Measurements from ENCODE around the gene RCN1. TPM values are rescaled to one million over a fixed set of nuclear protein-coding genes. Genes with fewer than 3 reads are reported as not detected.

Gene RCN1
- 10 to 100 TPM; 15.0 to 34.9 (median 20.0) TPM for total RNA-seq

GRCh38 chr11:32090545-32091370 is at the start of gene RCN1:
TSS of gene RCN1 (plus strand) at chr11:32091074. CDS start at chr11:32091197, 123 bp downstream.
- 27 to 32% methylated on average over 7 to 11 of the region's 79 CpGs for WGBS, 2 donors
- no peak for DNase-seq
- peak within 1 kb of the TSS; percentile 80 to 93 (median 82) for H3K27ac ChIP-seq
- no peaks in the 10 kb centered on the region for H3K27me3 ChIP-seq
- TF ChIP-seq POLR2A (IDR thresholded peaks at IDR 0.05) (peak in 1 of 4 donors; percentile 33), CTCF (IDR thresholded peaks at IDR 0.05) (no peak)
- no peaks in the 10 kb centered on the region for H3K9me3 ChIP-seq
- H3K36me3 ChIP-seq: no peaks in the 10 kb centered on the region
- peaks cover 9 to 48% (median 15%) of the 10 kb centered on the region in 3 donors for H3K4me1 ChIP-seq
- H3K4me3 ChIP-seq: peak within 1 kb of the TSS; percentile 62 to 96 (median 78)
- intact Hi-C loops (cut with DNase I): no loop called here

DNA sequence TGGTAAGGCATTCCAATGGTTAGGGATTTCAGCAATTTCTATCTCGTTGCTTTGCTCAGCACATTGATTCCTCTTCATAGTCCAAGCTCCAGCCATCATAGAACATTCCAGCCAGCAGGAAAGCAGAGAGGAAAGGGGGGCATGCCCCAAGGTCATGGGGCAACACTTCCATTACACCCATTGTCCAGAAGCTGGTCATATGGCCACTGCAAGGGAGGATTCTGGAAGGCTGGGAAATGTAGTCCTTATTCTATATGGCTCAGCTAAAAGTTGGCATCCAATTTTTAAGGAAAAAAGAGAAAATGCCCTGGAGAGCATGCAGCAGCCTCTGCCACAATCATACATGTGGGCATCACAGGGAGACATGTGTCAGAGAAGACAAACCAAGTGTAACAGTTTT is 47.1 kb upstream of the RCN1 start:
- 29 to 46% methylated on average over 1 of the region's 1 CpG for WGBS, 2 donors
- H3K27me3 ChIP-seq: peaks cover 0 to 13% (median 0%) of the 10 kb centered on the region in 4 donors
- H3K9me3 ChIP-seq: no peaks in the 10 kb centered on the region
- no peak for TF ChIP-seq CTCF (IDR thresholded peaks at IDR 0.05)
- TF ChIP-seq POLR2A (IDR thresholded peaks at IDR 0.05): no peak
- no peak for DNase-seq
- H3K4me3 ChIP-seq: no peak overlapping the region
- intact Hi-C loops (cut with DNase I): no loop called here
- H3K27ac ChIP-seq: no peak overlapping the region
- H3K4me1 ChIP-seq: no peaks in the 10 kb centered on the region
- no peaks in the 10 kb centered on the region for H3K36me3 ChIP-seq

- no peaks in the 10 kb centered on the region for H3K4me1 ChIP-seq
- H3K36me3 ChIP-seq: no peaks in the 10 kb centered on the region
- H3K27ac ChIP-seq: no peak overlapping the region
- intact Hi-C loops (cut with DNase I): no loop called here
- DNase-seq: no peak
- peaks cover 0 to 13% (median 0%) of the 10 kb centered on the region in 4 donors for H3K27me3 ChIP-seq
- H3K9me3 ChIP-seq: no peaks in the 10 kb centered on the region
- no peak overlapping the region for H3K4me3 ChIP-seq
- 34 to 43% methylated on average over 4 of the region's 4 CpGs for WGBS, 2 donors
- TF ChIP-seq CTCF (IDR thresholded peaks at IDR 0.05): no peak
- TF ChIP-seq POLR2A (IDR thresholded peaks at IDR 0.05): no peak
Observed at GRCh38 chr11:32044158-32044863, 46.6 kb upstream of the RCN1 start.

- peaks cover 0 to 13% (median 0%) of the 10 kb centered on the region in 4 donors for H3K27me3 ChIP-seq
Observed at GRCh38 chr11:32045456-32045855, 45.4 kb upstream of the RCN1 start.

More at GRCh38 chr11:32045456-32045855, 45.4 kb upstream of the RCN1 start:
- intact Hi-C loops (cut with DNase I): no loop called here
- Histone ChIP-seq H3K4me1 (no peaks in the 10 kb centered on the region), H3K9me3 (no peaks in the 10 kb centered on the region), H3K4me3 (no peak overlapping the region), H3K36me3 (no peaks in the 10 kb centered on the region), H3K27ac (no peak overlapping the region)
- DNase-seq: no peak
- TF ChIP-seq POLR2A (IDR thresholded peaks at IDR 0.05): no peak
- TF ChIP-seq CTCF (IDR thresholded peaks at IDR 0.05): no peak

Data from esophagus squamous epithelium (tissue), 5 donors.